ENCODE measurements around the gene OR4C45.
"Not testable (repeated sequence)": the region's sequence is repeated elsewhere in the genome, so short reads cannot be mapped to it uniquely, and the experiment has no call there.

OR4C45 gene

DNA sequence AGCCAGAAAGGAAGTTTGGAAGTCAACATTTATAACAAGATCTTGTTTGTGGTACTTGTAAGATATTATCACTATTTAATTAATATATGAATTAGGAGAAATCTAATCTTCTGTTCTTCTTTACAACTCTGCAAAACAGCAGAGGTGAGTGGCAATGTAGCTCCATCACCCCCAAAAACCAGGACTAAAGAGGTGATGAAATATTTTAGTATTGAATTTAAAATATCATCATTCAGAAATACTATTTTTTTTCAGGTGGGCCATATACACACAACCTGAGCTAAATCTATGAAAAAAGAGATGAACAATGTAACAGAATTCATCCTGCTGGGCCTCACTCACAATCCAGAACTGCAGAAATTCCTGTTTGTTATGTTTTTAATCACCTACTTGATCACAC, at the start of gene OR4C45:
TSS of gene OR4C45 (plus strand) at position 301 of the 400 bp plus-strand sequence.
- DNase-seq (ENCODE audit: low read depth), result no peak

DNA sequence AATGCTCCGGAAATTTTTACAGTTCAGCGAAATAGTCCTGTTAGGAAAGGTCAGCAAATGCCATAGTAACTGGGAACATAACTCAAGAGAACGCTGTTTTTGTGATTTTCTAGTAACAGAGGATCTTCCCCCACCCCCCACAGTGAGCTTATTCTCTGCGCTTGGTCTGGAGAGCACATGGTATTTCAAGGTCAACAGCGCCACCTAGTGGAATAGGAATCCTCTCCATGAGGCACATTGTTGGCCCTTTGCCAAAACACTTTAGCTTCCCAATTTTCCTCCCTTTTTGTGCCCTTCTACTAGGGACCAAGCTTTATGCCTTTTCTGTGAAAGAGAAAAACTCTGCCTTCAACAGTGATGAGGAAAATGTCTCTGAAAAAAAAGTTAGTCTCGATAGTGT, 37.1 kb upstream of the OR4C45 start:
- peak; percentile 12 for DNase-seq (ENCODE audit: low read depth)

DNA sequence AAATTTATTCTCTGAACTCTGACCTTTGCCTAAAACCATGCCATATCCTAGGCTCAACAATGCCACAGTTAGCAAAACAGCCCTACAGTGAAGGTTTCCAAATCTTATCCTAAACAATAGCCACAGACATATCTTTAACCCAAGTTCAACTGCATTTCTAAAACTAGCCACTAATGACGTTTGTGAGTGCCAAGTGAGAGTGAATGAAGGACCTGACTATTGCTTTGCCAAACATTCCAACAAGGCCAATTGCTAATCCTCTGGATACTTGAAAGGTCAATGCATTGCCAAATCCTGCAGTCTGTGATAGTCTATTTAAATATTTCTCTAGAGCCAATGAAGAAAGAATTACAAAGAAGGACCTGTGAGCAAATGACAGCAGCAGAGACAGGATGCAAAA, 2.5 kb upstream of the OR4C45 start:
- no peak for DNase-seq (ENCODE audit: low read depth)

DNA sequence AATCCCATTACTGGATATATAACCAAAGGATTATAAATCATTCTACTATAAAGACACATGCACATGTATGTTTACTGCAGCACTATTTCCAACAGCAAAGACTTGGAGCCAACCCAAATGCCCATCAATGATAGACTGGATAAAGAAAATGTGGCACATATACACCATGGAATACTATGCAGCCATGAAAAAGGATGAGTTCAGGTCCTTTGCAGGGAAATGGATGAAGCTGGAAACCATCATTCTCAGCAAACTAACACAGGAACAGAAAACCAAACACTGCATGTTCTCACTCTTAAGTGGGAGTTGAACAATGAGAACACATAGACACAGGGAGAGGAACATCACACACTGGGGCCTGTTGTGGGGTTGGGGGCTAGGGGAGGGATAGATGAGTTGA, 3.6 kb downstream of the OR4C45 start:
- DNase-seq (ENCODE audit: low read depth), result not testable (repeated sequence)

DNA sequence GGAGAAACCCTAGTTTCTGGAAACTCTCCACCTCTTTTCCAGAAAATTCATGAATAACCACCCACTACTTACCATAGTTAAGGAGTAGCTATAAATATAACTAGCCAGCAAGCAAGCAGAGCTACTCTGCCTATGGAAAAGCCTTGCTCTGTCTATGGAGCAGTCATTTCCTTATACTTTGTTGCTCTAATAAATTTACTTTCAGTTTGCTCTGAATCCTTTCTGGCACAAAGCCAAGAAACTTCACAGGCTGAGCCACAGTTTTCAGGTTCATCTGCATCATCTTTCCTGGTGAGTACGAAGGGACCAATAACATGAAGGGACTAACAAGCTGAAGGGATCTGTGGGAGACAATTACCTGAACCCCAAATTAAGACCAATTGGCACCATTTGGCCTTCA, 4.6 kb downstream of the OR4C45 start:
- no peak for DNase-seq (ENCODE audit: low read depth)

DNA sequence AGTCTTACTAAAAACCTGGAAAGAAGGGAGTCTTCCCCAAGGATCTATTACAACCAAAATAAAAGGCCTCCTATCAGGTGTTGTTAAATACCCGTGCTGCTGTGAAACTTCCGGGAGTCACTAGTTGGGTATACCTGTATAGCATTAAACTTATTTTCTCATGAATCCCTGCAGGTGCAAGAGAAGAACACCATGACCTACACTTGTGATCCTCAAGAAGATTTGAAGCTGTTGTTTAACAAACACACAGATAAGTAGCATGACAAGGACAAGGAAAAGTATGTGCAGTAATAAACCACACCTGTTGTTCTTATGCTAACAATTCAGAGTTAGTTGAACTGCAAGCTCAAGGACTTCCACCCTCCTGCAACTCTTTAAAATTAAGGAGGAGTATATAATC, 12.0 kb downstream of the OR4C45 start:
- DNase-seq (ENCODE audit: low read depth), result no peak

DNA sequence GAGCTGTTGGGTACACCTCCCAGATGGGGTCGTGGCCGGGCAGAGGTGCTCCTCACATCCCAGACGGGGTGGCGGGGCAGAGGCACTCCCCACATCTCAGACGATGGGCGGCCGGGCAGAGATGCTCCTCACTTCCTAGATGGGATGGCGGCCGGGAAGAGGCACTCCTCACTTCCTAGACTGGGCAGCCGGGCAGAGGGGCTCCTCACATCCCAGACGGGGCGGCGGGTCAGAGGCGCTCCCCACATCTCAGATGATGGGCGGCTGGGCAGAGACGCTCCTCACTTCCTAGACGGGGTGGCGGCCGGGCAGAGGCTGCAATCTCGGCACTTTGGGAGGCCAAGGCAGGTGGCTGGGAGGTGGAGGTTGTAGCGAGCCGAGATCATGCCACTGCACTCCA, 30.4 kb downstream of the OR4C45 start:
- not testable (repeated sequence) for DNase-seq (ENCODE audit: low read depth)

DNA sequence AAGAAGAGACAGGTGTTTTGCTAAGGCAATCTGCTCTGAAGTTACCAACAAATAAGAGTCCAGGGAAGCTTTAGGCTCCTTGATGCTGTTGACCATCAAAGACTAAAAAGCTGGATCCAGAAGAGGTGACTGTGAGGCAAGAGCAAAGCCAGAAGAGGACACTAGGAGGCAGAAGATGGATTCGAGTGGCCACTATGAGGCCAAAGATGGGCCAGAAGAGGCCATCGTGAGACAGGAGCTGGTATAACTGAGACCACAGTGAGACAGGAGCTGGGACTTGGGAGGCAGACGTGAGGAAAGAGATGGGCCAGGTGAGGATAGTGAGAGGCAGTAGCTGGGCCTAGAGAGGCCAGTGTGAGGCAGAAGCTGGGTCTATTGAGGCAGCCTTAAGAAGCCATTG, 37.7 kb downstream of the OR4C45 start:
- DNase-seq (ENCODE audit: low read depth), result no peak

DNA sequence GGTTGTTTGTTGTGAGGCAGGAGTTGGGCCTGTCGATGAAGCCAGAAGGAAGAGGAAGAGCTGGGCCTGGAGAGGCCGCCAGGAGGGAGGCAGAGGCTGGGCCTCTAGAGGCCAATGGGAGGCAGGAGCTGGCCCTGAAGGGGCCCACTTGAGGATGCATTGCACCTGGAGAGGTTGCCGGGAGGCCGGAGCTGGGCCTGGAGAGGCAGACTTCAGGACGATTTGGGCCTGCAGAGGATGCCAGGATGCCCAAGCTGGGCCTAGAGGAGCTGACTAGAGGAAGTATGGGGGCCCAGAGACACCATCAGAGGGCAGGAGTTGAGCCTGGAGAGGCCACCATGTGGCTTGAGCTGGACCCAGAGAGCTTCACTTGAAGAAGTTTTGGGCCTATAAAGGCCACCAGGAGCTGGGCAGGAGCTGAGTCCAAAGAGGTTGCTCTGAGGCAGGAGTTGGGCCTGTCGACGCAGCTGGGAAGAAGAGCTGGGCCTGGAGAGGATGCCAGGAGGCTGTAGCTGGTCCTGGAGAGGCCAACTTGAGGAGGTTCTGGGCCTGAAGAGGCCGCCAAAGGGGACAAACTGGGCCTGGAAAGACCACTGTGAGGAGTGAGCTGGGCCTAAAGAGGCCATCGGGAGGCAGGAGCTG, 39.0 kb downstream of the OR4C45 start:
- DNase-seq (ENCODE audit: low read depth), result no peak

DNA sequence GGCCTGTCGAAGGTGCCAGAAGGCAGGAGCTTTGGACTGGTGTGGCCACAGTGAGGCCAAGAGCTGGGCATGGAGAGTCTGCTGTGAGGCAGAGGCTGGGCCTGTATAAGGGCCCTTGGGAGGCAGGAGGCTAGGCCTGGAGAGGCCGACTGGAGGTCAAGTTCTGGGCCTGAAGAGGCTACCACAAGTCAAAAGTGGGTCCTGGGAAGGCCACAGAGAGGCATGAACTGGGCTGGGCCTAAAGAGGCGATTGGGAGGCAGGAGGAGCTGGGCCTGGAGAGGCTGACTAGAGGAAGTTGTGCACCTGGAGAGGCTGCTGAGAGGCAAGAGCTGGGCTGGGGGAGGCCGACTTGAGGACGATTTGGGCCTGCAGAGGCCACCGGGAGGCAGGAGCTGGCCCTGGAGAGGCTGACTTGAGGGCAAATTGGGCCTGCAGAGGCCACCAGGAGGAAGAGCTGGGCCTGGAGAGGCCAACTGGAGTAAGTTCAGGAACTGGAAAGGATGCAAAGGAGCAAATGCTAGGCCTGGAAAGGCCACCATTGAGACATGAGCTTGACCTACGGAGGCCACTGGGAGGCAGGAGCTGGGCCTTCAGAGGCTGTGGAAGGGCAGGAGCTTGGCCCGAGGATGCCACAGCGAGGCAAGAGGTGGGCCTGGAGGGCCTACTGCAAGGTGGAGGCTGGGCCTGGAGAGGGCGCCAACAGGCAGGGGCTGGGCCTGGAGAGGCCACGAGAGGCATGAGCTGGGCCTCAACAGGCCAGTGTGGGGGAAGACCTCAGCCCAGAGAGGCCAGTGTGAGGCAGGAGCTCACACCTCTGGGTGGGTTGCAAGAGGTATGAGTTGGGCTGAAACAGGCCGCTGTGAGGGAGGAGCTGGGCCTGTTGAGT, 39.8 kb downstream of the OR4C45 start:
- no peak for DNase-seq (ENCODE audit: low read depth)

DNA sequence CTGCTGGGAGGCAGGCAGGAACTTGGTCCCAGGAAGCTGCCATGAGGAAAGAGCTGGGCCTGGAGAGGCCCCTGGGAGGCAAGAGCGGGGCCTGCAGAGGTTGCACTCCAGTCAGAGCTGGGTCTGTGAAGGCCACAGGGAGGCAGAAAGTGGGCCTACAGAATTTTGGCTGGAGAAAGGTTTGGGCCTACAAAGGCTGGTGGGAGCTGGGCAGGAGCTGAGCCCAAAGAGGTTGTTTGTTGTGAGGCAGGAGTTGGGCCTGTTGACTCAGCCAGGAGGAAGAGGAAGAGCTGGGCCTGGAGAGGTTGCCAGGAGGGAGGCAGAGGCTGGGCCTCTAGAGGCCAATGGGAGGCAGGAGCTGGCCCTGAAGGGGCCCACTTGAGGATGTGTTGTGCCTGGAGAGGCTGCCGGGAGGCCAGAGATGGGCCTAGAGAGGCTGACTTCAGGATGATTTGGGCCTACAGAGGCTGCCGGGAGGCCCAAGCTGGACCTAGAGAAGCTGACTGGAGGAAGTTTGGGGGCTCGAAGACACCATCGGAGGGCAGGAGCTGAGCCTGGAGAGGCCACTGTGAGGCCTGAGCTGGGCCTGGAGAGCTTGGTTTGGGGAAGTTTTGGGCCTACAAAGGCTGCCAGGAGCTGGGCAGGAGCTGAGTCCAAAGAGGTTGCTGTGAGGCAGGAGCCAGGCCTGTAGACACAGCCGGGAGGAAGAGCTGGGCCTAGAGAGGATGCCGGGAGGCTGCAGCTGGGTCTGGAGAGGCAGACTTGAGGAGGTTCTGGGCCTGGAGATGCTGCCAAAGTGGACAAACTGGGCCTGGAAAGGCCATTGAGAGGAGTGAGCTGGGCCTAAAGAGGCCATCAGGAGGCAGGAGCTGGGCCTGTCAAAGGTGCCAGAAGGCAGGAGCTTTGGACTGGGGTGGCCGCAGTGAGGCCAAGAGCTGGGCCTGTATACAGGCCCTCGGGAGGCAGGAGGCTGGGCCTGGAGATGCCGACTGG, 40.7 kb downstream of the OR4C45 start:
- DNase-seq (ENCODE audit: low read depth), result no peak

DNA sequence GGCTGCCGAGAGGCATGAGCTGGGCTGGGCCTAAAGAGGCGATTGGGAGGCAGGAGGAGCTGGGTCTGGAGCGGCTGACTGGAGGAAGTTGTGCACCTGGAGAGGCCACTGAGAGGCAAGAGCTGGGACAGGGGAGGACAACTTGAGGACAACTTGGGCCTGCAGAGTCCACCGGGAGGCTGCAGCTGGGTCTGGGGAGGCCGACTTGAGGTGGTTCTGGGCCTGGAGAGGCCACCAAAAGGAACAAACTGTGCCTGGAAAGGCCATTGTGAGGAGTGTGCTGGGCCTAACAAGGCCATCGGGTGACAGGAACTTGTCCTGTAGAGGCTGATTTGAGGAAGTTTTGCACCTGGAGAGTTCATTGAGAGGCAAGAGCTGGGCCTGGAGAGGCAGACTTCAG, 41.5 kb downstream of the OR4C45 start:
- DNase-seq (ENCODE audit: low read depth), result no peak

DNA sequence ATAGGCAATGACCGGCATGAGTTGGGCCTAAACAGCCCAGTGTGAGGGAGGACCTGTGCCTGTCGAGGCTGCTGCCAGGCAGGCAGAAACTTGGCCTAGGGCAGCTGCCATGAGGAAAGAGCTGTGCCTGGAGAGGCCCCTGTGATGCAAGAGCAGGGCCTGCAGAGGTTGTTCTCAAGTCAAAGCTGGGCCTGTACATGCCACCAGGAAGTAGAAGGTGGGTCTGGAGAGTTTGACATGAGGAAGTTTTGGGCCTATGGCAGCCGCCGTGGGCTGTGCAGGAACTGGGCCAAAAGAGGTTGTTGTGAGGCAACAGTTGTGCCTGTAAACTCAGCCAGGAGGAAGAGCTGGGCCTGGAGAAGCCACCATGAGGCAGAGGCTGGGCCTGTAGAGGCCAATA, 43.2 kb downstream of the OR4C45 start:
- DNase-seq (ENCODE audit: low read depth), result no peak

DNA sequence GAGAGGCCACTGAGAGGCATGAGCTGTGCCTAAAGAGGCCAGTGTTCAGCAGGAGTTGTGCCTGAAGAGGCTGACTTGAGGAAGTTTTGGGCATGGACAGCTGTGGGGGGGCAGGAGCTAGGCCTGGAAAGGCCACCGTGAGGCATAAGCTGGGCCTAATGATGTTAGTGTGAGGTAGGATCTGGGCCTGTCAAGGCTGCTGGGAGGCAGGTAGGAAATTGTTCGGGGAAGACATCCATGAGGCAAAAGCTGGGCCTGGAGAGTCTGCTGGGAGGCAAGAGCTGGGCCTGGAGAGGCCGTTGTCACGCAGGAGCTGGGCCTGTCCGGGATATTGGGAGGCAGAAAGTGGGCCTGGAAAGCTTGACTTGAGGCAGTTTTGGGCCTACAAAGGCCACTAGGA, 44.9 kb downstream of the OR4C45 start:
- DNase-seq (ENCODE audit: low read depth), result no peak

DNA sequence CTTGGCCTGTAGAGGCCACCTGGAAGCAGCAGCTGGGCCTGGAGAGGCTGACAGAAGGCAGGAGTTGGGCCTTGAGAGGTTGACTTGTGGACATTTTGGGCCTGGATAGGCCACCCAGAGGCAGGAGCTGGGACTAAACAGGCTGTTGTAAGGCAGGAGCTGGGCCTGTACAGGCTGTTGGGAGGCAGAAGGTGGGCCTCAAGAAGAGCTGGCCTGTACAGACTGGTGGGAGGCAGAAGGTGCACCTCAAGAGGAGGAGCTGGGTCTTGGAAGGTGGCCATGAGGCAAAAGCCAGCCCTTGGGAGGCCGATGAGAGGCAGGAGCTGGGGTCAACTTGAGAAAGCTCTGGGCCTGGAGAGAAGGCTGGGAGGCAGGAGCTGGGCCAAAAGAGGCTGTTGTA, 45.3 kb downstream of the OR4C45 start:
- DNase-seq (ENCODE audit: low read depth), result no peak

DNA sequence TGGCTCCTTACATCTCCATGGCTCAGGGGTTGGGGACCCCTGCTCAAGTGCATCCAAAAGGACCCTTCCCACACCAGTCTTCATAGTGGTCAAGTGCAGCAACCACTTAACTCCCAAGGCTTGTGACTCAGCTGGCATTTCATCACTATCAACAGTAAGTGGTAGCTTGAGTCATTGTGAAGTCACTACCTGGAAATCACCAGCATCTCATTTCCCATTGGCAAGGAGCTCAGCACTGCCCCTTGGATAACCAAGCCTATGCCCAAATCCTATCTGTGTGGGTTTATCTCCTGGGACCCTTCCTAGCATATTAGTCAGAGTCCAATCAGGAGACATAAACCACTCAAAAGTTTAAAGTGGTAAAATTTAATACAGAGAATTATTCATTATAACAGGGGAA, 46.3 kb downstream of the OR4C45 start:
- DNase-seq (ENCODE audit: low read depth), result not testable (repeated sequence)

DNA sequence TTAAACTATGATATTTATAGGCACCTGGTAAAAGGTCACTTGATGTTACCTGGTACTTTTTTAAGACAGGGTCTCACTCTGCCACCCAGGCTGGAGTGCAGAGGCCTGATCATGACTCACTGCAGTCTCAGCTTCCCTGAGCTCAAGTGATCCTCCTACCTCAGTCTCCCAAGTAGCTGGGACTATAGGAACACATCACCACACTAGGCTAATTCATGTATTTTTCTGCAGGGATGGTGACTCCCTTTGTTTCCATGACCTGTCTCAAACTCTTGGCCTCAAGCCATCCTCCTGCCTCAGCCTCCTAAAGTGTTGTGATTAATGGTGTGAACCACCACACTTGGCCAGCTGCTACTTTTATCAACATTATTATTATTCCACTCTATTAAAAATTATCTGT, 47.6 kb downstream of the OR4C45 start:
- no peak for DNase-seq (ENCODE audit: low read depth)
